ENCODE data around the gene ADCY1.

Gene ADCY1

DNA sequence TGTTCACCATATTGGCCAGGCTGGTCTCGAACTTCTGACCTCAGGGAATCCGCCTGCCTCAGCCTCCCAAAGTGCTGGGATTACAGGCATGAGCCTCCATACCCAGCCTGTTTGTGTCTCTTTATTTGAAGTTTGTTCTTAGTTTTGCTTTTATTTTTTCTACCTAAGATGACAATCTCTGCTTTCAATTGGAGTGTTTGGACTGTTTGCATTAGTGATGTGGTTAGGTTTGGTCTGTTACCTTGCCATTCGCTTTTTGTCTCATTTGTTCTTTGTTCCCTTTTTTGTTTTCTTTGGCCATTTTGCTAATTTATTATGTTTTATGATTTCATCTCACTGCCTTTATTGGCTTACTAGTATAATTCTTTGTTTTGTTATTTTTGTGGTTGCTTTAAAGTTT is 62.6 kb downstream of the ADCY1 start:
- CTCF ChIA-PET: no interaction called here
- no peak for DNase-seq (ENCODE audit: low read depth, low spot score)
- no peak overlapping the region for H3K4me3 ChIP-seq (ENCODE audit: low read depth, low read length)
- TF ChIP-seq, protein P1, sequence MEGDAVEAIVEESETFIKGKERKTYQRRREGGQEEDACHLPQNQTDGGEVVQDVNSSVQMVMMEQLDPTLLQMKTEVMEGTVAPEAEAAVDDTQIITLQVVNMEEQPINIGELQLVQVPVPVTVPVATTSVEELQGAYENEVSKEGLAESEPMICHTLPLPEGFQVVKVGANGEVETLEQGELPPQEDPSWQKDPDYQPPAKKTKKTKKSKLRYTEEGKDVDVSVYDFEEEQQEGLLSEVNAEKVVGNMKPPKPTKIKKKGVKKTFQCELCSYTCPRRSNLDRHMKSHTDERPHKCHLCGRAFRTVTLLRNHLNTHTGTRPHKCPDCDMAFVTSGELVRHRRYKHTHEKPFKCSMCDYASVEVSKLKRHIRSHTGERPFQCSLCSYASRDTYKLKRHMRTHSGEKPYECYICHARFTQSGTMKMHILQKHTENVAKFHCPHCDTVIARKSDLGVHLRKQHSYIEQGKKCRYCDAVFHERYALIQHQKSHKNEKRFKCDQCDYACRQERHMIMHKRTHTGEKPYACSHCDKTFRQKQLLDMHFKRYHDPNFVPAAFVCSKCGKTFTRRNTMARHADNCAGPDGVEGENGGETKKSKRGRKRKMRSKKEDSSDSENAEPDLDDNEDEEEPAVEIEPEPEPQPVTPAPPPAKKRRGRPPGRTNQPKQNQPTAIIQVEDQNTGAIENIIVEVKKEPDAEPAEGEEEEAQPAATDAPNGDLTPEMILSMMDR (IDR thresholded peaks at IDR 0.05; ENCODE audit: insufficient read depth, low read length, missing control alignments): no peak
- POLR2A ChIA-PET: no interaction called here

DNA sequence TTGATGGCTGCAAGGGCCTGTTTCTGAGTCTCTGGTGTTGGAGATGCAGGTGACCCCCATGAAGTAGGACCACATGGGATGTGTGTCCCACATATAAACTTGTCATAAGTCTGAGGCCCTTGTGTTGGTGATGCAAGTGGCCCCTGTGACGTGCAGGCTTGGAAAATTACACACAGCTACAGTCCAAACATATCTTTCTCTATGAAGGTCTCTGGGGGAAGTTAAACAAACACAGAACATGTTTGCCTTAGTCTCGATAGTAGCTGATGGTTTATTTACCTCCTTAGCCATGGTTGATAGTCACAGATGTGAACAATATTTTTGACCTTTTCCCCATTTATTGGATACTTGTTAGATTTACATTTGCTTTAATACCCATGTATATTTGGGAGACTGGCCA is 64.7 kb downstream of the ADCY1 start:
- no peak for DNase-seq (ENCODE audit: low read depth, low spot score)
- ChIA-PET CTCF (no interaction called here), POLR2A (no interaction called here)
- no peak overlapping the region for H3K4me3 ChIP-seq (ENCODE audit: low read depth, low read length)
- TF ChIP-seq, protein P1 (IDR thresholded peaks at IDR 0.05; ENCODE audit: insufficient read depth, low read length, missing control alignments): no peak

DNA sequence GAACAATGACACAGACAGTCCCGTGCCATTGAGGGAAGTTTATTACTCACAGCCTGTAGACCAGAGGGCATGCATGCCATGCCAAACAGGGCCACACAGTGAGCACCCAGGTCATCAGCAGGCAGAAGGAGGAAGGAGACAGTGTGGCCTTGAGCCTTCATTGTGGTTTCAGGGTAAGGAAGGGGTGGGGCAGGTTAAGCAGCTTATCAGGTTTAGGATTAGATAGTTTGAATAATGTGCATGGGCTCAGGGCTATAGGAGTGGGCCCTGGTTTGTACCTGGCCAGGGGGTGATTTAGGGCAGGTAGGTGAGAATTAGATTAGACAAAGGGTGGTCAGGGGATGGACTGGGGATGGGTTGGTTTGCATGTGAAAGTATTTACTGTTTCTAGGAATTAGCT is 67.9 kb downstream of the ADCY1 start:
- no peak for DNase-seq (ENCODE audit: low read depth, low spot score)
- TF ChIP-seq, protein P1 (IDR thresholded peaks at IDR 0.05; ENCODE audit: insufficient read depth, low read length, missing control alignments): no peak
- POLR2A ChIA-PET: no interaction called here
- H3K4me3 ChIP-seq (ENCODE audit: low read depth, low read length): no peak overlapping the region
- CTCF ChIA-PET: no interaction called here

DNA sequence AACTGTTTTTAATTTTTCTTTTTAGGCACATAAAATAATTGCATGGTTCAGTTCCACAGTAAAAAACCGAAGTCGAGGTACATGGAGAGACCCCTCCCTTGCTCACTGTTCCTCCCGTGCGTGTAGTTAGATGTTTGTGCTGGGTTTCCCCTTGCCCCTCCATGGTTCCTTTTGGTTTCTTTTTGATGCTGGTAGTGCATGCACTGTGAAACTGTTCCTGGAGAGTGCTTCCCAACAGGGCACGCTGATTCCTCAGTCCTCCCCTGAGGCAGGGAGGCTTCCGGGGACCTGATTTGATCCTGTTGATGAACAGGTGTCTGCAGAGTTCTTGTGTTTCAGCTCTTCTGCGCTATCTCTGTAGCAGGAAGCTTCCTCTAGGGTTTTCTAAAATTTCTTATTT is 69.5 kb downstream of the ADCY1 start:
- ChIA-PET CTCF (no interaction called here), POLR2A (no interaction called here)
- no peak overlapping the region for H3K4me3 ChIP-seq (ENCODE audit: low read depth, low read length)

DNA sequence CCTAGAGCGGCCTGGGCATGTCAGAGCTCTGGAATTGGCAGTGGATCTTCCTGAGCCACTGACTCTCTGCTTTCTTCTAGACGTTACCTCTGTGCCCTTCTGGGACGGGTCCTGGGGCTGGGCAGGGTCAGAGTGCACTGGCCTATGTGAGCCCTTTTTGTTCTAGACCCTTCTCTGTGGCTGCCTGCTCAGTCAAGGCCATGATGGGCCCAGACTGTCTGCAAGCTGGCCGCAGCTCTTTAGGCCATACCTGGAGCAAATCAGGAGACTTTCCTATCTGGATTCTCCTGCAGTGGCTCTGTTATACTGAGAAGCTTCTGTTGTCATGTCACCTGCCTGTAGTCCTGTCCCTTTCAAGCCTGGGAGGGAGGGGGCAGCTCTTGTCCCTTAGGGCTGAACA is 70.1 kb downstream of the ADCY1 start:
- no peak overlapping the region for H3K4me3 ChIP-seq (ENCODE audit: low read depth, low read length)
- CTCF ChIA-PET: no interaction called here
- no peak for DNase-seq (ENCODE audit: low read depth, low spot score)
- TF ChIP-seq, protein P1 (IDR thresholded peaks at IDR 0.05; ENCODE audit: insufficient read depth, low read length, missing control alignments): no peak
- POLR2A ChIA-PET: no interaction called here

More for the DNA sequence above, 69.5 kb downstream of the ADCY1 start:
- TF ChIP-seq, protein P1 (IDR thresholded peaks at IDR 0.05; ENCODE audit: insufficient read depth, low read length, missing control alignments): no peak
- DNase-seq (ENCODE audit: low read depth, low spot score): no peak

DNA sequence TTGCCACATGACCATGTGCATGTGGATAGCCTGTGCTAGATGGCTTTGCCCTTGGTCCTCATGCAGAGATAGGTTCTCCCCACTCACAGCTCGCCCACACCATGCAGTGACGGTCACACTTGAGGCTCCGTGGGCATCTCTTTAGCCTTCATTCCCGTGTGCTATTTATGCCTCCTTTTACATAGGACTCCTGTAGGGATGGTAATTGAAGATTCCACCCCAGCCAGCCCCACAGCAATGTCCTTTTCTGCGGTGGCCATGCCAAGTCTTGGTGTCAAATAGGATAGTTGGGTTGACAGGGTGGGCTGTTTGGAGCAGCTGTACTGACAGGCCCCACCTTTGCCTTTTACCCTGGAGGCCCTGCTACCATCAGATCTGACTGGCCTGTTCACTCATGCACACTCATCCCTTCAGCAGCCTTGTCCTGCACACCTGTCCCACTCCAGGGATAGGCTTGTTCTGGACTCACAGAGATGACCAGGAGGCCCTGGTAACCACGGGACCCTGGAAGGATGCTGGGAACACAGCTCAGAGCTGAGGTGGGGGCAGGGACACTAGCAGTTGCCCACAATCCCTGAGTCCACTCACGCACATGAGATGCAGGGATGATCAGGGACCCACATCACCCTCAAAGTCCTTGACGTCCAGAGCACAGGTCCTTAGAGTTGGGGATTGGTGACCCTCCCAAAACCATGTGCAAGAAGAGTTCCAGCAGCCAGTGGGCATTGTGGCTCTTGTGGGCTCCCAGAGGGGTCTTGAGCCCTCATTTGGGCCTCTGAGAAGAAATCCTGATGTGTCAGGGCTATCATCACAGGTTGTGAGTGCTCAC is 71.2 kb downstream of the ADCY1 start:
- ChIA-PET POLR2A (no interaction called here), CTCF (no interaction called here)
- DNase-seq (ENCODE audit: low read depth, low spot score): no peak
- no peak overlapping the region for H3K4me3 ChIP-seq (ENCODE audit: low read depth, low read length)
- TF ChIP-seq, protein P1 (IDR thresholded peaks at IDR 0.05; ENCODE audit: insufficient read depth, low read length, missing control alignments): no peak

All from AG04449 (cell line).